ENCODE results near the gene LHX4. TPM values are rescaled to one million over a fixed set of nuclear protein-coding genes. Genes with fewer than 3 reads are reported as not detected.

Gene LHX4
- total RNA-seq, 2 donors from 2014 or later = not detected

- ATAC-seq (ENCODE audit: insufficient number of reproducible peaks, low FRiP score, low read depth) = no peak
- no peak for DNase-seq (ENCODE audit: low spot score)
- no peaks in the 10 kb centered on the region for H3K27me3 ChIP-seq (replicated peaks; ENCODE audit: insufficient read depth)
- H3K9me3 ChIP-seq = no peaks in the 10 kb centered on the region
- H3K27ac ChIP-seq = no peak overlapping the region
- no peaks in the 10 kb centered on the region for H3K36me3 ChIP-seq
- TF ChIP-seq CTCF (IDR thresholded peaks at IDR 0.05) = no peak
- H3K4me1 ChIP-seq (ENCODE audit: control insufficient read depth in 1 of 2, low read depth in 2 of 2) = peaks cover 0 to 9% of the 10 kb centered on the region in 2 donors
- no peak overlapping the region for H3K4me3 ChIP-seq
Measured at GRCh38 chr1:180267211-180267561, 37.1 kb downstream of the LHX4 start.

- no peak overlapping the region for H3K27ac ChIP-seq
- no peak overlapping the region for H3K4me3 ChIP-seq
- ATAC-seq (ENCODE audit: insufficient number of reproducible peaks, low FRiP score, low read depth) (no peak), DNase-seq (ENCODE audit: low spot score) (no peak)
- H3K27me3 ChIP-seq (replicated peaks; ENCODE audit: insufficient read depth) = no peaks in the 10 kb centered on the region
- H3K36me3 ChIP-seq = no peaks in the 10 kb centered on the region
- TF ChIP-seq CTCF (IDR thresholded peaks at IDR 0.05) = no peak
- peaks cover 0 to 2% of the 10 kb centered on the region in 2 donors for H3K4me1 ChIP-seq (ENCODE audit: control insufficient read depth in 1 of 2, low read depth in 2 of 2)
- H3K9me3 ChIP-seq = no peaks in the 10 kb centered on the region
Measured at GRCh38 chr1:180267761-180268555, 37.9 kb downstream of the LHX4 start.

GRCh38 chr1:180268556-180269075 is 38.6 kb downstream of the LHX4 start:
- Histone ChIP-seq H3K27me3 (replicated peaks; ENCODE audit: insufficient read depth) (no peaks in the 10 kb centered on the region), H3K36me3 (no peaks in the 10 kb centered on the region), H3K4me1 (ENCODE audit: control insufficient read depth in 1 of 2, low read depth in 2 of 2) (no peaks in the 10 kb centered on the region), H3K4me3 (no peak overlapping the region), H3K27ac (no peak overlapping the region), H3K9me3 (no peaks in the 10 kb centered on the region)
- DNase-seq (ENCODE audit: low spot score) (no peak), ATAC-seq (ENCODE audit: insufficient number of reproducible peaks, low FRiP score, low read depth) (no peak)
- no peak for TF ChIP-seq CTCF (IDR thresholded peaks at IDR 0.05)

- no peaks in the 10 kb centered on the region for H3K27me3 ChIP-seq (replicated peaks; ENCODE audit: insufficient read depth)
- no peak overlapping the region for H3K27ac ChIP-seq
- no peak overlapping the region for H3K4me3 ChIP-seq
- no peaks in the 10 kb centered on the region for H3K36me3 ChIP-seq
- DNase-seq (ENCODE audit: low spot score) (no peak), ATAC-seq (ENCODE audit: insufficient number of reproducible peaks, low FRiP score, low read depth) (no peak)
- no peaks in the 10 kb centered on the region for H3K9me3 ChIP-seq
- no peak for TF ChIP-seq CTCF (IDR thresholded peaks at IDR 0.05)
- H3K4me1 ChIP-seq (ENCODE audit: control insufficient read depth in 1 of 2, low read depth in 2 of 2) = no peaks in the 10 kb centered on the region
Measured at GRCh38 chr1:180269645-180270529, 39.8 kb downstream of the LHX4 start.
